Measurements from ENCODE around the gene EID3. TPM values are rescaled to one million over a fixed set of nuclear protein-coding genes. Genes with fewer than 3 reads are reported as not detected.
"Not testable (repeated sequence)": the region's sequence is repeated elsewhere in the genome, so short reads cannot be mapped to it uniquely, and the experiment has no call there.

EID3 gene
- total RNA-seq, 1 donor from 2014 or later, result 2.1 TPM

GRCh38 chr12:104328790-104329189 lies 25.3 kb downstream of the EID3 start:
- intact Hi-C loops (cut with DNase I), result no loop called here
- DNase-seq (ENCODE audit: low spot score), result no peak

- no peak for DNase-seq (ENCODE audit: low spot score)
- intact Hi-C loops (cut with DNase I), result no loop called here
Observed at GRCh38 chr12:104329707-104330532, 26.4 kb downstream of the EID3 start.

GRCh38 chr12:104331376-104331775 lies 27.8 kb downstream of the EID3 start:
- DNase-seq (ENCODE audit: low spot score), result no peak
- intact Hi-C loops (cut with DNase I), result no loop called here

- DNase-seq (ENCODE audit: low spot score); intact Hi-C loops (cut with DNase I): not testable (repeated sequence)
Observed at GRCh38 chr12:104332273-104332672, 28.7 kb downstream of the EID3 start.

- DNase-seq (ENCODE audit: low spot score), result no peak
- intact Hi-C loops (cut with DNase I), result no loop called here
Observed at GRCh38 chr12:104333692-104334255, 30.2 kb downstream of the EID3 start.

GRCh38 chr12:104334581-104334980 lies 31.0 kb downstream of the EID3 start:
- intact Hi-C loops (cut with DNase I), result no loop called here
- DNase-seq (ENCODE audit: low spot score), result no peak

- DNase-seq (ENCODE audit: low spot score), result no peak
- intact Hi-C loops (cut with DNase I), result no loop called here
Observed at GRCh38 chr12:104336115-104336514, 32.6 kb downstream of the EID3 start.

GRCh38 chr12:104337030-104337558 lies 33.6 kb downstream of the EID3 start:
- intact Hi-C loops (cut with DNase I), result no loop called here
- DNase-seq (ENCODE audit: low spot score), result no peak

- DNase-seq (ENCODE audit: low spot score), result no peak
- intact Hi-C loops (cut with DNase I), result no loop called here
Observed at GRCh38 chr12:104339663-104340062, 36.1 kb downstream of the EID3 start.

GRCh38 chr12:104340177-104340576 lies 36.6 kb downstream of the EID3 start:
- DNase-seq (ENCODE audit: low spot score), result no peak
- intact Hi-C loops (cut with DNase I), result no loop called here

GRCh38 chr12:104340925-104341611 lies 37.5 kb downstream of the EID3 start:
- DNase-seq (ENCODE audit: low spot score), result no peak
- intact Hi-C loops (cut with DNase I), result no loop called here

GRCh38 chr12:104342147-104342546 lies 38.6 kb downstream of the EID3 start:
- no peak for DNase-seq (ENCODE audit: low spot score)
- intact Hi-C loops (cut with DNase I), result no loop called here

GRCh38 chr12:104342635-104343249 lies 39.2 kb downstream of the EID3 start:
- DNase-seq (ENCODE audit: low spot score), result no peak
- intact Hi-C loops (cut with DNase I), result no loop called here

GRCh38 chr12:104344682-104345081 lies 41.1 kb downstream of the EID3 start:
- intact Hi-C loops (cut with DNase I), result no loop called here

GRCh38 chr12:104345234-104346066 lies 41.9 kb downstream of the EID3 start:
- intact Hi-C loops (cut with DNase I), result no loop called here
- DNase-seq (ENCODE audit: low spot score), result no peak

More at GRCh38 chr12:104344682-104345081, 41.1 kb downstream of the EID3 start:
- DNase-seq (ENCODE audit: low spot score), result no peak

GRCh38 chr12:104347374-104348075 lies 44.0 kb downstream of the EID3 start:
- intact Hi-C loops (cut with DNase I), result no loop called here
- no peak for DNase-seq (ENCODE audit: low spot score)

- intact Hi-C loops (cut with DNase I), result no loop called here
- no peak for DNase-seq (ENCODE audit: low spot score)
Observed at GRCh38 chr12:104348283-104348993, 44.9 kb downstream of the EID3 start.

GRCh38 chr12:104348994-104349494 lies 45.5 kb downstream of the EID3 start:
- intact Hi-C loops (cut with DNase I), result no loop called here

More at GRCh38 chr12:104348994-104349494, 45.5 kb downstream of the EID3 start:
- no peak for DNase-seq (ENCODE audit: low spot score)

All from cardiac septum (tissue), 1 donor.